ENCODE results near the gene DNAJC30.
"Not testable (repeated sequence)": the region's sequence is repeated elsewhere in the genome, so short reads cannot be mapped to it uniquely, and the experiment has no call there.

The DNAJC30 gene

GRCh38 chr7:73683056-73683787, at the start of gene DNAJC30, which contains the start of gene BUD23:
Gene DNAJC30, minus strand, starts transcription at chr7:73683453. Its CDS starts 30 bp downstream, at chr7:73683423.
Gene BUD23, plus strand, starts transcription at chr7:73683597. Its CDS starts 29 bp downstream, at chr7:73683626.
- DNase-seq (ENCODE audit: low spot score): peak; percentile 96

DNA sequence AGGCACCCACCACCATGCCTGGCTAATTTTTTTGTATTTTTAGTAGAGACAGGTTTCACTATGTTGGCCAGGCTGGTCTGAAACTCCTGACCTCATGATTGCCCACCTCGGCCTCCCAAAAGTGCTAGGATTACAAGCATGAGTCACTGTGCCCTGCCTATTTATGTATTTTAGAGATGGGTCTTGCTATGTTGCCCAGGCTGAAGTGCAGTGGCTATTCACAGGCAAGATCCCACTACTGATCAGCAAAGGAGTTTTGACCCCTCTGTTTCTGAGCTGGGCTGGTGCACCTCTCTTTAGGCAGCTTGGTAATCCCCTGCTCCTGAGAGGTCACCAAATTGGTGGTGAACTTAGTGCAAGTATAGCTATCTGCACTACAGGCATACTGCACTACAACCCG, 49.1 kb upstream of the DNAJC30 start:
- DNase-seq (ENCODE audit: low spot score): no peak

DNA sequence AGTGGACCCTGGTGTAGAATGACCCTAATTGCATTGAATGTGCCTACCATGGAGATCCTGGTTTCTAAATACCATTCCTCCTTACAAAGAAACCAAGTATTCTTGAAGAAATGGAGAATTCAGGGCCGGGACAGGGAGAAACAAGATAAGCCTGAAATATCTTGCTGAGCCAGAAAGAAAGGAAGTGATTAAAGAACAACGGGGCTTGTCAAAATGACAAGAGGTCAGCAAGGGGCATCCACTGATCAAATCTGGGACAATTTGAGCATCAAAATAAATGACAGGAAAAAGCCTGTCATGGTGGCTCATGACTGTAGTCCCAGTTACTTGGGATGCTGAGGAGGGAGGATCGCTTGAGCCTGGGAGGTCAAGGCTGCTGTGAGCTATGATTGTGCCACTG, 47.2 kb upstream of the DNAJC30 start:
- no peak for DNase-seq (ENCODE audit: low spot score)

- no peak for DNase-seq (ENCODE audit: low spot score)
Observed at GRCh38 chr7:73728551-73728950, 45.3 kb upstream of the DNAJC30 start.

- DNase-seq (ENCODE audit: low spot score): no peak
Observed at GRCh38 chr7:73727952-73728351, 44.7 kb upstream of the DNAJC30 start.

GRCh38 chr7:73726083-73726466, 42.8 kb upstream of the DNAJC30 start:
- DNase-seq (ENCODE audit: low spot score): no peak

- DNase-seq (ENCODE audit: low spot score): no peak
Observed at GRCh38 chr7:73723813-73724212, 40.6 kb upstream of the DNAJC30 start.

GRCh38 chr7:73722785-73723184, 39.5 kb upstream of the DNAJC30 start:
- no peak for DNase-seq (ENCODE audit: low spot score)

GRCh38 chr7:73722182-73722581, 38.9 kb upstream of the DNAJC30 start:
- DNase-seq (ENCODE audit: low spot score): not testable (repeated sequence)

DNA sequence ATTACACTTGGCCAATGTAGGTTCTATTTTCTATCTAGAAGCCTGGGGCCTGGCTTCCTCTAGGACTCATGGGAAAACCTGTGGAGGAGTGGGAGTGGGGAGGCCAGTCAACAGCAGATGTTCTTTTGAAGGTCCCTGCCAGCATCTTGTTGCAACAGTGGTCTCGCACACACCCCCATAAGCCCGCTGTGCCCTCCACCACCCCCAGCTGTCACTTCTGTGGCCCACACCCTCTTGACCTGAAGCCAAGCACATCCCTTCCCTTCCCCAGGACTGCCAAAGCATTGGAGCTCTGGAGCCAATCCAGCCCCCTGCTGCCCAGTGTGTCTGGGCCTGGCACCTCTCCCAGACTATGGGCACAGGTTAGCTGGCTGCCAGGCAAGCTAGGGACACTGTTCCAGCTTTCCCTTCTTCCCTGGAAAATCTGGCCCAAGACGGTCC, 38.1 kb upstream of the DNAJC30 start:
- no peak for DNase-seq (ENCODE audit: low spot score)

- DNase-seq (ENCODE audit: low spot score): not testable (repeated sequence)
Observed at GRCh38 chr7:73720443-73720842, 37.2 kb upstream of the DNAJC30 start.

- no peak for DNase-seq (ENCODE audit: low spot score)
Observed at GRCh38 chr7:73719806-73720169, 36.5 kb upstream of the DNAJC30 start.

DNA sequence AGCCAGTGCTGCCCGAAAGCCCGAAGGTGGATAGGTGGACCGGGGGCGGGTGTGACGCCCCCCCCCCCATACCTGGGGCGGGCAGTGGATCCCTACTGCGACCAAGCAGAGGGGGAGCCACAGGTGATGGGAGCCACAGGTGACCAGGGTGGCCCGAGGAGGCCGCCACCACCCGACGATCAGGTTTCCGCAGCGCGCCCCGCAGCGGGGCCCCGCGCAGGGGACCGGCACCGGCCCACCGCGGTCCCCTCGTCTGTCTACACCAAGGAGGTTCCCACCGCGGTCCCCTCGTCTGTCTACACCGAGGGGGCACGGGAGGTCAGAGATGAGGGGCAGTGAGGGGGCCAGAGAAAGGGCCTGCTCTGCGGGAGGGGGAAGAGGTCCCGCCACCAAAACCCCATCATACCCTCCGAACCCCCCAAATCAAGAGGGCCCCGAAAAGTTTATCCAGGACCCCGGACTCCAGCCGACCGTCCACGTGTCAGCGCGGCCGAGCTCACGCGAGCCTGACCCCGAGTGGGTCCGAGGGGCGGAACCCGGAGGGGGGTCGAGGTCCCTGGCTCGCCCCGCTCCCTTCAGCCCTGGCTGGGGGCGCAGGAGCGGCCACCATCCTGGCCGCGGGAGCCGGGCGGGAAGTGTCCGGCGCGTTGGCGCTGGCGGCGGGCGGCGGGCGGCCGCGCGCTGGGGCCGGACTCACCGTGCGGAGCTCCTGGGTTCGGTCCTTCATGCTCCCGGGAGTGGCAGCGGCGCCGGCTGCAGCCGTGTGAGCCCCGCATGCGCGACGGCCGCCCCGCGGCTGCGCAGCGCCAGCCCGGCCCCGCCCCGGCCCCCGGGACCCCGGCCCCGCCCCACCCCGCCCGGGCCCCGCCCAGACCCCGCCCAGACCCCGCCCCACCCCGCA, 35.9 kb upstream of the DNAJC30 start, which contains the start of gene STX1A:
TSS of gene STX1A (minus strand) at position 765 of the 901 bp plus-strand sequence. CDS start at position 727, 38 bp downstream.
- DNase-seq (ENCODE audit: low spot score): peak; percentile 79

DNA sequence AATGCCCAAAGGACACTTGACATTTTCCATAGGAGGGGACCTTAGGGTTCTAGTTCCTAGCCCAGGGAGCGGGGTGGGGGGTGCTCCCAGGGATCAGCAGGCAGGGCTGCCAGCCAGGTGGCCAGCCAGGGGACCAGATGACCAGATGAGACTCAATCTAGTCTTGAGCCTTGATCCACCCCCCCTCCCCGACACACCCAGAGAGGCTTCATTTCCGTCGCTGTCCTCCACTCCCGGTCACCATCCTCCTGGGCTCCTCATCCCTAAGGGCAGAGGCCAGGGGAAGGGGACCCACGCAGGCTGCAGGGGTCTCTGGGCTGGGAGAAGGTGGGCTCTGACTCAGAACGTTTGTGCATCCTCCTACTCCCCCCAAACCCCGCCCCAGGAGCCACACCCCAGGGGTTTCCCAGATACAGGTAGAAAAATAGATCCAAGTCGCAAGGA, 35.2 kb upstream of the DNAJC30 start:
- DNase-seq (ENCODE audit: low spot score): no peak

DNA sequence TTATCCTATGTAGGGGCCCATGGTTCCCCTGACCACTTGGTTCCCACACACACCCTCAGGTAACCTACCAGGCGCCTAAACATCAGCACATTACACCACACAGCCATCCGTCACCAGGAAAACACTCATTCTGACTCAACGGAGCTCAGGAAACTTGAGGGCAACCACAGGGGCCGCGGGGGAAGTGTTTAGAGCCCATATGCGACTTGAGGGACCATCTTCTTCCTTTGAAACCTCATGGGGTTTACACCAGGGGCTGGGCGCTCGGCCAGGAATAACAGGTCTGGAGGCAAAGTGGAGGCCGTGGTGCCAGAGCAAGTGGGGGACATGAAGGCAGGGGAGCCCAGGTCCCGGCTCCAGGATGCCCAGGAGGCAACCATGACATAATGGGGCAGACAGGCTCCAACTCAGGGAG, 34.7 kb upstream of the DNAJC30 start:
- DNase-seq (ENCODE audit: low spot score): peak; percentile 92

GRCh38 chr7:73717025-73717807, 34.0 kb upstream of the DNAJC30 start:
- DNase-seq (ENCODE audit: low spot score): no peak

DNA sequence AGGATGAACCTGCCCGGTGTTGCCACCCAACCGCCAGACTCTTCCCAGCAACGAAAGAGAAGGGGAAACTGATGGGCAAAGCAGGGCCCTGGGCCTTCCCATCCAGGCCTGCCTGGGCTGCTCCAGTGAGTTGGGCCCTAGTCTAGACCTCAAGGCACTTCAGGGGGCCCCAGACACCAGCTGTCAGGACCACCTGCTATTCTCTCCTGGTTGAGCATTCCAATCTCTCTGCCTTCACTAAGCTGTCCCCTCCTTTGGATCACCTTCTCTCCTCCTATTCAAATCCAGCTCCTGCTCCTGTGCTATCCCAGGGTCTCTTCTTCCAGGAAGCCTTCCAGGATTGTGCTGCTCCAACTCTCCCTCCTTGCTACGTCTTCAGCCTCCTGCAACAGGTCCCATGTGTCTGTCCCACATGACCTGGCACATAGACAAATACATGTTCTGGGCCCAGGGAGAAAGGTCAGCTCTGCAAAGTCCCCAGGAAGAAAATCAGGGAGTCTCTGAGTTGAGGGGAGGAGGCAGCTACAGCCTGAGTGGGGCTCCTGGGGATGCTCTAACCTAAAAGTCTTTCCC, 33.2 kb upstream of the DNAJC30 start:
- no peak for DNase-seq (ENCODE audit: low spot score)

- DNase-seq (ENCODE audit: low spot score): peak; percentile 97
Observed at GRCh38 chr7:73715648-73716317, 32.5 kb upstream of the DNAJC30 start.

DNA sequence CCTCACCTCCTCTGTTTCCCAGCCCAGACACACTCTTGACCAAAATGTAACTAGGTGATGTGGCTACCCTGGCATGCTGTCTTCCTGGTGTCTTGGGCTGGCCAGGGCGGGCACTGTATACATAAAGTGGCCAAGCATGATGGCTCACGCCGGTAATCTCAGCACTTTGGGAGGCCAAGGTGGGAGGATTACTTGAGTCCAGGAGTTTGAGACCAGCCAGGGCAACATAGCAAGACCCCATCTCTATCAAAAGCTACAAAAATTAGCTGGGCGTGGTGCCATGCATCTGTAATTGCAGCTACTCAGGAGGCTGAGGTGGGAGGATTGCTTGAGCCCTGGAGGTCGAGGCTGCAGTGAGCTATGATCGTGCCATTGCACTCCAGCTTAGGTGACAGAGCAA, 30.1 kb upstream of the DNAJC30 start:
- DNase-seq (ENCODE audit: low spot score): not testable (repeated sequence)

- no peak for DNase-seq (ENCODE audit: low spot score)
Observed at GRCh38 chr7:73712773-73713172, 29.5 kb upstream of the DNAJC30 start.

- no peak for DNase-seq (ENCODE audit: low spot score)
Observed at GRCh38 chr7:73708961-73709549, 25.8 kb upstream of the DNAJC30 start.

Measured in kidney tubule cell (primary cell).